Measurements from ENCODE around the gene EMILIN2.
A peak's percentile ranks its signal among the peaks of the same experiment; 100 is the strongest.

The EMILIN2 gene

DNA sequence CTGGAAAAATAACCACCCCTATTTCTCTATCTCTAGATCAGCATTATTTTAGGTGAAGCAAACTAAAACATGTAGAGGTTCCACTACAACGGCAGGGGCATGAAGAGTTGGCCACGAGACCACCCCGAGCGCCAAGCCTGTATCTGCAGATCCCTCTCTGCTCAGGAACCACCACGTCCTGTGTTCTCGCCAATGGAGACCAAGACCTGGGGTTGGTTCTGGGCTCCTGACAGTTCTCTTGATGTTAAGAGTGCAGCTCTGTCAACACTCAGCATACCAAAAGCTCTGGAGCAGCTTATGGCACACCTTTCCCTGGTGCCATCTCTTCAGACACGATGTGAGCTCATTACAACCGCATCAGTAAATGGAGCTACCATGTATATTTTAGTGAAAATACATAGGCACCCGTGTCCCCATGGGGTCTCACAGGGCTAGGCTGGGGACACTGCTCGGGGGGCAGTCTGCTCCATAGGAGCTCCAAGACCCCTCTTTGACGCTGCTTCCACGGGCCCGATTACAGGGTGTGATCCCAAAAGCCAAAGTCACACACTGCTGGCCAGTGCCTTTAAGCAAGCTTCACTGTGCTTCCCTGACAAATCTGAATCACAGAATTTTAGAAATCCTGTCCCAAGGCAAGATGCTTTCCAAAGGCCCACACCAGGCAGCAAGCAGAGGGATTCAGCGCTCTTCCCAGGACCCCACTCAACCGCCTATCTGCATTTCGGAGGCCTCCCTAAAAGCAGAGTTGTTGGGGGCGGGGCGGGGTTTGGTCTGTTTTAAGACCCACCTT lies 72.2 kb downstream of the EMILIN2 start:
- DNase-seq = no peak

GRCh38 chr18:2919600-2919999 lies 72.8 kb downstream of the EMILIN2 start:
- DNase-seq = no peak

DNA sequence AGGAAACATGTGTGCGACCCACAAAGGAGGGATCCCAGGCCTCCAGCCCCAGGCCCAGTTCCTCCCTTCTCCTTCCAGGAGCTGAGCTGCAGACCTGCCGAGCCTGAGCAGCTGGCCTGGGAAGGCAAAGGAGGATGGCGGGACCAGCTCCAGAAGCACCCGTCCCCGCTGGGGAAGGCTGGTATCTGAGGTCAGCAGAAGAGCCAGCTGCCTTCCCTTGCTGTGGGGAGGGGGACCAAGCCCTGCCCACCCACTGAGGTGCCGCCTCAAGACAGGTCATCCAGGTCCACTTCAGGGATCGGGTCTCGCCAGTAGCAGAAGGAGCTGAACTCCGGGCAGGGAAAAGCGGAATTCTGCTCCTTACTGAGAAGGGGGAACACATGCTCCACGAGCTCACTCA lies 73.2 kb downstream of the EMILIN2 start:
- no peak for DNase-seq

DNA sequence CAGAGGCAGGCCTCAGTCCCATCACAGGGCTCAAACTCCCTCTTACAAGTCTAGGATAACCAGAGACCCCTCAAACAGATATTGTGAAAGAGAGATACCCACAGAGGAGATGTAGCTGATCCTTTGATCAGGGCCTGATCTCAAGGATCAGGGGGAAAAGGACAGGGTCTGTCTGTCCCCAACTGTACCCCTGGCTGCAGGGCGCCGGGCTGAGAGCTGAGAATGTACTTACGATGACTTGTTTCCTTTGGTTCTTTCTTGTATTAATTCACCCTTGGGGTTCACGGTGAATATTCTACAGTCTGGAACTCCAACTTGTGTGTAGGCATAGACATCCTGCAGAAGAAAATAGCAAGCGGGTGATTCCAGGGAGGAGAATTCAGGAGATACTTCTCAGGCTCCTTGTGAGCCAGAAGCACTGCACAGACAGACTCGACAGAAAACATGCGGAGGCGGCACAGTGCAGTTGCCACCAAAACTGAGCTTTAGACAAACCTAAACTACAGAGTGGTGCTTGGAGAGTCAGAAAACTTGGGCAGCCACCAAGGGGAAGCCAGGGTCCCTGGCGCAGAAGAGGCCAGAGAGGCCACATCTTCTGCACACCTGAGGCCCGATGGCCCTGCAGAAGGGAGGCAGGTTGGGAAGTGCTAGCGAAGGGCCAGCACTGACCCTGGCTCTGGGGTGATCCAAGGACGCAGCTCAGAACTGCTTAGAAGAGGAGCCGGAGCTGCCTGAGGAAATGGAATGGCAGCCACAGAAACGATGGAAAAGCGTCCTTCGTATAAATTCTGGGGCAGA lies 73.9 kb downstream of the EMILIN2 start:
- DNase-seq = no peak

DNA sequence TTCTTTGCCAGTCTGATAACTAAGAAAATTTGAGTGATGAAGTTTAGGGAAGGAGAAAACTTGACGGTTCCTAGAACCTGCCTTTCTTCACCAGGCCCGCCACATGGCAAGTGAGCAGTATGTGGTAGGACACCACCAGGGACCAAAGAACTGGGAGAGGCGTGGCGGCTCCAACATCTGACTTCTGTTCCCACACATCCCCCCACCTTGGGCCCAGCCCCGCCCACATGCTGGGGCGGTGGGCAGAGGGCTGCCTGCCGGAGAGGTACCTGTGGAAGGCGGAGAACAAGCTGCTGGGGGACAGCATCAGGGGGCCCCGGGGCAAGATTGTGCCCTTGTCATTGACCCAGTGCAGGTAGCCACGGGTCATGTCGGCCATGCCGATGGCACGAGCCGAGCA lies 75.0 kb downstream of the EMILIN2 start:
- DNase-seq = no peak

DNA sequence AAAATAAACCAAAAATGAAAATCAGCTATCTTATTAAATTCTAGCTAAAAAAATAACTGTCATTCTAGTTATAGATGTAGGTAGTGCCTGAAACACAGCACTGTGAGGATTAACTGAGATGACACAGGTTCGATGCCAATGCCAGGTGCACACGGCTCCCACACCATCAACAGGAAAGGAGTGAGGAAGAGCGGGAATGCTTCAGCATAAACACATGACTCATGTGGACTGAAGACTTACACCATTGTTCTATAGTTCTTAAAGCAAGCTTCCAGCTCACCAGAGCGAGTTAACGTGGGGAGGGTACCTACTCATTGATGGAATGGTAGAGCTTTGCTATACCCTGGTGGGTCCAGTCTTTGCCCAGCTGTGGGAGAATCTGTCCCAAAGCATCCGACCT lies 76.7 kb downstream of the EMILIN2 start:
- DNase-seq = no peak

- no peak for DNase-seq
These were observed 78.1 kb downstream of the EMILIN2 start for GRCh38 chr18:2924920-2925319.

DNA sequence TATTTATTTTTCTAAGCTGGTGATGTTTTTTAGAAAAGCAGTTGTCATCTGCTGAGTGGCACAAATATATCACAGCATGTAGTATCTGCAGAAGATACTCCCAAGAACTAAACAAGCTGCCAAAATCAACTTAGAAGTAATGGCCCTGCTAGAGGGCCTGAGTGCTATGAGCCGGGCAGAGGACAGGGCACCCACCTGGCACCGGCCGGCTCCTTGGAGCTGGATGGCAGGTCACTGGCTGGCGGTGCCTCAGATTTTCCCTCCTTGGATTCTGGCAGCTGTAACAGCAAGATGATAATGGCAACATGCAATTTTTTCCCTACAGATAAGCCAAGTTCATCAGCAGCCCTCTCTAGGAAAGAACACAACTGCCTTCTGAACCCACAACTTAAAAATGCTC lies 79.7 kb downstream of the EMILIN2 start:
- DNase-seq = no peak

GRCh38 chr18:2927745-2928144 lies 80.9 kb downstream of the EMILIN2 start:
- DNase-seq = no peak

- DNase-seq = no peak
These were observed 85.7 kb downstream of the EMILIN2 start for GRCh38 chr18:2932247-2933181.

GRCh38 chr18:2933995-2934394 lies 87.2 kb downstream of the EMILIN2 start:
- no peak for DNase-seq

GRCh38 chr18:2935438-2936192 lies 88.8 kb downstream of the EMILIN2 start:
- DNase-seq = no peak

DNA sequence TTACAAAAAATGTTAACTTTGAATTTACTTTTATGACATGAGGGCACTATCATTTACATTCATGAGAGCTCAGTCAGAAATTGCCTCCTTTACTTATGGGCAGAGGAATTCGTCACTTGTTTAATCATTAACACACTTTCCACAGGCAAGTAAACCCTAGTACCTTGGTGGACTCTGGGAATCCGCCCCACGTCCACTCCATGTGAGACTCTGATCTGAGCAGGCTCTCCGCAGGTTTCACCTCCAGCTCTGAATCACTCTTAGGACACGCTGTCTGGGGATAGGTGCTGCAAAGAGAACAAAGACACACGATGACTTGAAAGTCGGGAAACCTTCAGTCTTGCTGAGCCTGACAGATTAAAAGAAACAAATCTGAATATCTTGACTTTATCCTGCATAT lies 92.5 kb downstream of the EMILIN2 start:
- no peak for DNase-seq

- no peak for DNase-seq
These were observed 101.2 kb downstream of the EMILIN2 start for GRCh38 chr18:2948038-2948437.

DNA sequence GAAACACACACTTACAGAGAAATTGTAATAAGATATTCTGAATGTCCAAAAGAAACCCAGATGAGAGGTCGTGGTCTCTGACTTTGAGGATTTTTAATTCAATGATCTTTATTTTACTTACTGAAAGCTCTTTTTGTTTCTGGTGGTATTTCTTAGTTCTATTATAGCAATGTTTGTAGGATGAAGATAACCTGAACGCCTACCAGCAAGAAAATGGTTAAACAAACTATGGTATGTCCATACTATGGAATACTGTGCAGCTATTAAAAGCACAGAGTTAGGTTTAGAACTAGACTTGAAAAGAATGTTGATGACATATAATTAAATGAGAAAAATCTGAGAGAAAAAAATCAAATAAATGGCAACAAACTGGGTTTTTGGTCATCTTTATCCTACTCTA lies 105.8 kb downstream of the EMILIN2 start:
- no peak for DNase-seq

GRCh38 chr18:2953935-2954653 lies 107.3 kb downstream of the EMILIN2 start:
- no peak for DNase-seq

DNA sequence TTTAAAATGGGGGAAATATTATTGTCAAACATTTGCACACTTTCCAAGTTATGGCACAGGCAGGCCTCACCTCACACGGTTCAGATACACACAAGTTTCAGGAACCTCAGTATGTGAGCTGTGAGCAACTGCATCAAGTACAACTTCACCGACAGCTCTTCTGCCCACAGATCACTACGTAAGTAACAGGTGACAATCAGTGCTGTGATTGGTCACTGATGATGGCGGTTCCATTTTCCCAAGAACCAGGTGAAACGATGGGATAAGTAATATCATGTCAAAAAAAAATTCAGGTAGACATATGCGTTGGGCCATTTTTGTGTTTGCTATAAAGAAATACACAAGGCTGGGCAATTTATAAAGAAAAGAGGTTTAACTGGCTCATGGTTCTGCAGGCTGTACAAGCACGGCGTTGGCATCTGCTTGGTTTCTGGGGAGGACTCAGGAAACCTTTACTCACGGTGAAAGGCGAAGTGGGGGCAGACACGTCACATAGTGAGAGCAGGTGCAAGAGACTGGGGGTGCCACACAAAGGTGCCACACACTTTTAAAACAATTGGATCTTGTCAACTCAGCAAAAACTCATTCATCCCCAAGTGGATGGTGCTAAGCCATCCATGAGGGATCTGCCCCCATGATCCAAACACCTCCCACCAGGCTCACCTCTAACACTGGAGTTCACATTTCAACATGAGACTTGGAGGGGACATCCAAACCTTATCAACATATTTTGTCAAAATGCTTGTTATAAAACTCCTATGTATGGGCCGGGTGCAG lies 108.3 kb downstream of the EMILIN2 start:
- no peak for DNase-seq

DNA sequence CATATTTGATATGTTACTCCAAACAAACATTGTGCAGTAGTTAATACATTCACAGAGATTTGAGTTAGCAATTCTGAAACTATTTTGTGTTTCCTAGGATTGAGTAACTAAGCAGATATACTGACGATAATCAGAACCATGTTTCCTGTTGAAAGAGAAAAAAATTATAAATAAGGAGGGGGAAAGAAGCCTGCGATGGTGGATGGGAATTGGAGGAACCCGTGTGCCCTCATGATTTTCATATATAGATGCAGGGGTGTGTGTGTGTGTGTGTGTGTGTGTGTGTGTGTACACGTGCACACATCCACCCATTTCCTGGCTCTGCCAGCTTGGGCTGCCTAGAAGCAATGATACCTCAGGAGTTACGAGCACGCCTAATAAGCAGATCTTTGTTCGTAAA lies 109.2 kb downstream of the EMILIN2 start:
- peak; percentile 37 for DNase-seq

- DNase-seq = no peak
These were observed 112.1 kb downstream of the EMILIN2 start for GRCh38 chr18:2958819-2959298.

DNA sequence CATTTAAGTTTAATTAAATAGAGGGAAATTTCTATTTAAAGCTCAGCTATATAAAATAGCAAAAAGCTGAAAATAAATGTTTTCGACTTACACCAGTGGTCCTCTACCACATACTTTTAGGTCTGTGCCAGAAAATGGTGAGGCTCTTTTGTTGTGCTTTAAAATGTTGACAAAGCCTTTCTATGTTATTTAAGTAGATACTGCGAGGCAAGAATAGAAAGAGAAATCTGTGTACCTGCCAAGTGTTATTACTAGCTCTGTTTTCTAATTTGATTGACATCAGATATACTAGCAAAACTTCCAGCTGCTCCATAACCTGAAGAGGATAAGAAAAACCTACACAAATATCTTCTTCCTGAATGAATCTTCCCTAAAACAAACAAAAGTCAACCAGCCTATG lies 112.5 kb downstream of the EMILIN2 start:
- no peak for DNase-seq
